ENCODE results near the gene ADGRL1.

DNA sequence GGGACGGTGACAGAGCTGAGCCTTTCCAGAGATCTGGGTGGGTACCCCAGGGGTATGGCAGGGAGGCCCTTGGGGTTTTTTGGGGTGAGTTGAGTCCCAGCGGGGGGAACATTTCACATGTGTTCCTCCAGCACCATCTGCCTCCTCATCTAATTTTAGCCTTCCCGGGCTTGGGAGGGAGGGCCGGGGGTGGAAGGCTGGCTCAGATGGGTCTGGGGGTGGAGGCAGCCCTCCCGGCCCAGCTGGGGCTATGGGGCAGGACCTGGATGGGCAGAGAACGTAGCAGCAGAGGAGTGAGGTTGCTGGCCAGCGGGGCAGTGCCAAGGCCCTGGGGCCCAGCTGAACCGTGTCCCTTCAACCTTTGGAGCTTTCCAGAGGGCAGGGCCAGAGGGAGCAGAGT is 23.5 kb downstream of the ADGRL1 start:
- TF ChIP-seq, protein P1, sequence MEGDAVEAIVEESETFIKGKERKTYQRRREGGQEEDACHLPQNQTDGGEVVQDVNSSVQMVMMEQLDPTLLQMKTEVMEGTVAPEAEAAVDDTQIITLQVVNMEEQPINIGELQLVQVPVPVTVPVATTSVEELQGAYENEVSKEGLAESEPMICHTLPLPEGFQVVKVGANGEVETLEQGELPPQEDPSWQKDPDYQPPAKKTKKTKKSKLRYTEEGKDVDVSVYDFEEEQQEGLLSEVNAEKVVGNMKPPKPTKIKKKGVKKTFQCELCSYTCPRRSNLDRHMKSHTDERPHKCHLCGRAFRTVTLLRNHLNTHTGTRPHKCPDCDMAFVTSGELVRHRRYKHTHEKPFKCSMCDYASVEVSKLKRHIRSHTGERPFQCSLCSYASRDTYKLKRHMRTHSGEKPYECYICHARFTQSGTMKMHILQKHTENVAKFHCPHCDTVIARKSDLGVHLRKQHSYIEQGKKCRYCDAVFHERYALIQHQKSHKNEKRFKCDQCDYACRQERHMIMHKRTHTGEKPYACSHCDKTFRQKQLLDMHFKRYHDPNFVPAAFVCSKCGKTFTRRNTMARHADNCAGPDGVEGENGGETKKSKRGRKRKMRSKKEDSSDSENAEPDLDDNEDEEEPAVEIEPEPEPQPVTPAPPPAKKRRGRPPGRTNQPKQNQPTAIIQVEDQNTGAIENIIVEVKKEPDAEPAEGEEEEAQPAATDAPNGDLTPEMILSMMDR (IDR thresholded peaks at IDR 0.05; ENCODE audit: insufficient read depth, low read length): no peak
- TF ChIP-seq POLR2AphosphoS5 (IDR thresholded peaks at IDR 0.05; ENCODE audit: low read depth): no peak
- TF ChIP-seq SPI1 (IDR thresholded peaks at IDR 0.05; ENCODE audit: borderline replicate concordance, low read depth): no peak
- TF ChIP-seq, protein P2, sequence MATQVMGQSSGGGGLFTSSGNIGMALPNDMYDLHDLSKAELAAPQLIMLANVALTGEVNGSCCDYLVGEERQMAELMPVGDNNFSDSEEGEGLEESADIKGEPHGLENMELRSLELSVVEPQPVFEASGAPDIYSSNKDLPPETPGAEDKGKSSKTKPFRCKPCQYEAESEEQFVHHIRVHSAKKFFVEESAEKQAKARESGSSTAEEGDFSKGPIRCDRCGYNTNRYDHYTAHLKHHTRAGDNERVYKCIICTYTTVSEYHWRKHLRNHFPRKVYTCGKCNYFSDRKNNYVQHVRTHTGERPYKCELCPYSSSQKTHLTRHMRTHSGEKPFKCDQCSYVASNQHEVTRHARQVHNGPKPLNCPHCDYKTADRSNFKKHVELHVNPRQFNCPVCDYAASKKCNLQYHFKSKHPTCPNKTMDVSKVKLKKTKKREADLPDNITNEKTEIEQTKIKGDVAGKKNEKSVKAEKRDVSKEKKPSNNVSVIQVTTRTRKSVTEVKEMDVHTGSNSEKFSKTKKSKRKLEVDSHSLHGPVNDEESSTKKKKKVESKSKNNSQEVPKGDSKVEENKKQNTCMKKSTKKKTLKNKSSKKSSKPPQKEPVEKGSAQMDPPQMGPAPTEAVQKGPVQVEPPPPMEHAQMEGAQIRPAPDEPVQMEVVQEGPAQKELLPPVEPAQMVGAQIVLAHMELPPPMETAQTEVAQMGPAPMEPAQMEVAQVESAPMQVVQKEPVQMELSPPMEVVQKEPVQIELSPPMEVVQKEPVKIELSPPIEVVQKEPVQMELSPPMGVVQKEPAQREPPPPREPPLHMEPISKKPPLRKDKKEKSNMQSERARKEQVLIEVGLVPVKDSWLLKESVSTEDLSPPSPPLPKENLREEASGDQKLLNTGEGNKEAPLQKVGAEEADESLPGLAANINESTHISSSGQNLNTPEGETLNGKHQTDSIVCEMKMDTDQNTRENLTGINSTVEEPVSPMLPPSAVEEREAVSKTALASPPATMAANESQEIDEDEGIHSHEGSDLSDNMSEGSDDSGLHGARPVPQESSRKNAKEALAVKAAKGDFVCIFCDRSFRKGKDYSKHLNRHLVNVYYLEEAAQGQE (IDR thresholded peaks at IDR 0.05; ENCODE audit: insufficient replicate concordance, low read depth): no peak
- no peak for TF ChIP-seq GABPA (IDR thresholded peaks at IDR 0.05; ENCODE audit: low read depth)

All from HL-60 (cell line).